ENCODE measurements around the gene PLA2G2F.
"Not testable (repeated sequence)": the region's sequence is repeated elsewhere in the genome, so short reads cannot be mapped to it uniquely, and the experiment has no call there.

PLA2G2F gene

DNA sequence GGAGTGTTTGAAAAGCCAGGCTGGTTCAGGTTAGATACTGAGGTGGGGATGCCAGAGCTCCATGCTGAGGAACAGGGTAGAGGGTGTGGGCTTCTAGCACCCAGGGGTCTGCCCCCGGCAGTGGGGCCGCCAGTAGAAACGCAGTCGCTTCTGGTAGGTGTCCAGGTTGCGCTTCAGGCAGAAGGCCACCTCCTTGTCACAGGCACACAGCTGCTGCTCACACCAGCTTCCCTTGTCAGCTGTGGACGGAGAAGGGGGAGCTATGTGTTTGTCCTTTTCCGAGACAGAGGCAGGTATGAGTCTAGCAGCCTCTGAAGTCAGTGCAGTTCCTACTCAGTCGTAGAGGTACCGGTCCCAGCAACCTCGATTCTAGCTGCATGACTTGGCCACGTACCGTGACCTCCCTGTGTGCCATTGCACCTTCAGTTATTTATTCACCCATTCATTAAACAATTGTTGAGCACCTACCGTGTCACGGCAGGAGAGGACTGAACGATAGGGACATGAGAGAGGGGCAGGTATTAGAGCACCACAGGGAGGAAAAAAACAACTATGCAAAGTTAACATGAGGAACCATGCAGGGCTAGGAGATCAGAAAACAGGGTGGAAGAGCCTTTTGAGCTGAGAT is 25.0 kb upstream of the PLA2G2F start:
- DNase-seq: no peak

DNA sequence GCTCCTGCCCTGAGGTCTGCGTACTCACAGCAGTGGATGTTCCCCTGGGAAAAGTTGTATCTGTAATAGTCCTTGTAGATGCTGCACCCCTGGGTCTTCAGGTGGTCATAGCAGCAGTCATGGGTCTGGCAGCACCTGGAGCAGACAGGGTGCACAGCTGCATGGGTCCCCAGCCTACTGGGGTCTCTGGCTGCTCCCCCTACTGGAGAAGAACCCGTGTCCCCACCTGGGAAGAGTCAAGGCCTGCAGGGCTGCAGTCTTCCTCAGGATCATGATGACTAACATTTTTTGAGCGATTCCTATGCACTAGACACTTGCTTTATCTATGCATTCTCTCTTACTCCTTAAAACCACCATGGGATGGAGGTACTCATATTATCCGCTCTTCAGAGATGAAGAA is 23.6 kb upstream of the PLA2G2F start:
- DNase-seq: no peak

DNA sequence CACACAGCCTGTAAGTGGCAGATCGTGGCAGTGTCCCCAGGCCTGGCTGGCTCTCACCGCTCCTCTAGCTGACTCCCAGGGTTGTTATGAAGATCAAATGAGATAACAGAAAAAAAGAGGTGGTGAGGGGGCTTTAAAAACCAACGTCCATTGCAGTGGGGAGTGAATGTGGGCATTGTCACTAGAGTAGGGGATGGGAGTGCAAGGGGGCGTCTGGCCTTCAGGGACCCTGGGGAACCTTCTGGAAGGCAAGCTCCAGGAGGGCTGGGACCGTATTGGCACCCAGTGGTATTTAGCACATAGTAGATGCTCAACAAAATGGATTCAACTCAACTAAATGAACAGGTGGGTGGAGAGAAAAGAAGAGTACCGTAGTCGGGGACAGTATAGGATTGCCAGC is 23.2 kb upstream of the PLA2G2F start:
- no peak for DNase-seq

DNA sequence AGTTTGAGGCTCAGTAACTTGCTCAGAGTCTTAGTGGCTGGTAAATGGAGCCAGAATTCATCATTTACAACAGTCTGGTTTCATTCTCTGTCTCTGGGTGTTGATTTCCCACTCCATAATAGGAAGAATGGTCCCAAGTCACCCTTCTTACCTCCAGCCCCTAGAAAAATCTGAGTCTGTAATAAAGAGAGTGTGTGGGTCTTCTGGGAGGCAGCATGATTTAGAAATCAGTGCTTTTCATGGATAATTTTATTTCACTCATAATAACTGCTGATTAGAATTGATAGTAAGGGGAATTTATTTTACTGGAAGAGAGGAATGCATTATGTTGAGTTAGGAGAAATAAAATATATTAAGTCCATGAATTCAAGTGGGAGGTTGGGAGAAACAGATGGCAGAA is 21.9 kb upstream of the PLA2G2F start:
- DNase-seq: no peak

DNA sequence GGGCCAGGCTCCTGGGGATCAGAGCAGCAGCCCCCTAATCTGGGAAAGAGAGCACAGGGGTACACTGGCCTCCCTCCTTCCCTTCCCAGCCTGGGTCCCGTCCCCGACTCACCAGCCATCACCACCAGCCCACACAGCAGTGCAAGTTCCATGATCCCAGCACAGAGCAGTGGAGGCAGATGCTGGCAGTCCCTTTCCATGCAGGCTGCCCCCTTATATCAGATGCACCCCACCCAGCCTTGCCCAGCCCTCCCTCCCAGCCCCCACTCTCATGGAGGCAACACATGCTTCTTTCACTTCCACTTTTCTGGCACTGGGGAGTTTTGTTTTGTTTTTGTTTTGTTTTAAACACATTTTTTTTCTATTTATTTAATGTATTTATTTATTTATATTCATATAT is 19.8 kb upstream of the PLA2G2F start, which contains the start of gene PLA2G2D:
Gene PLA2G2D (minus strand): TSS at position 190 of the 400 bp plus-strand sequence. CDS start 38 bp downstream, at position 152.
- DNase-seq: no peak

DNA sequence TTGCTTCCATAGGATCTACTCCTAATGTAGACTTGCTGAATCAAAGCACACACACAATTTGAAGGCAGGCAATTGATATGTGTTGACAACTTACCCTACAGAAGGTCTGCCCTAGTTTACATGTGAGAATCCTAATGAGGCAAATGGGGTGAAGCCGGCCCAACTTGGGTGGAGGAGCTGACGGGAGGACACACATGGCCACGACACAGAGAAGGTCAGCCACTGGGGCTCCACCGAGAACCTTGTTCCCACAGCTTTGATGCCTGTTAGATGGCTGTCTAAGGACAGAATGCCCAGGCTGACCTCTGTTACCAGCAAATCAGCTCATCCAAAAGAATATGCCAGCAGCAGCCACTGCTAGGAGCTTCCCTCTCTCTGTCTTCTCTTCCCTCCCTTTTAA is 18.3 kb upstream of the PLA2G2F start:
- DNase-seq: no peak

DNA sequence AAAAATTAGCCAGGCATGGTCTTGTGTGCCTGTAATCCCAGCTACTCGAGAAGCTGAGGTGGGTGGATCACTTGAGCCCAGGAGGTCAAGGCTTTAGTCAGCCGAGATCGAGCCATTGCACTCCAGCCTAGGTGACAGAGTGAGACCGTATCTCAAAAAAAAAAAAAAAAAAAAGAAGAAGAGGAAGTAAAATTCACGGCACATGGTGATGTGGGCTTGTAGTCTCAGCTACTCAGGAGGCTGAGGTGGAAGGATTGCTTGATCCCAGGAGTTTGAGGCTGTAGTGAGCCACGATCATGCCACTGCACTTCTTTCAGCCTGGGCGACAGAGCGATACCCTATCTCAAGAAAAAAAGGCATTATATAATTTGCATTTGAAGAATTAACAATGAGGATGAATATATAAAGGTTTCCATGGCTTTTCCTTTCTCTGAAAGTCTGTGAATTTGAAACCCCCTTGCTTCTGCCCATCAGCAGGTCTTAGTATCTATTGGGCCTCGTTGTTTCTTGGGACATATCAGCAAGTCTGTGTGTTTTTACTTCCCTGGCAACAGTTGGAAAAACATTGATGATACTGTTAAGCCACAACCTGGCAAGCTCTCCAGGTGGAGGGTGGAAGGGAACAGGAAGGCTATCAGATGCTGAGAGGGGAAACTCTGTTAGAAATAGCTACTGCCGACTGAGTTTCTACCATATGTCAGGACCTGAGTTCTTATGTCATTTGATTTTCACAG is 15.2 kb upstream of the PLA2G2F start:
- DNase-seq: peak in 2 of 3 donors; percentile 16 to 28

DNA sequence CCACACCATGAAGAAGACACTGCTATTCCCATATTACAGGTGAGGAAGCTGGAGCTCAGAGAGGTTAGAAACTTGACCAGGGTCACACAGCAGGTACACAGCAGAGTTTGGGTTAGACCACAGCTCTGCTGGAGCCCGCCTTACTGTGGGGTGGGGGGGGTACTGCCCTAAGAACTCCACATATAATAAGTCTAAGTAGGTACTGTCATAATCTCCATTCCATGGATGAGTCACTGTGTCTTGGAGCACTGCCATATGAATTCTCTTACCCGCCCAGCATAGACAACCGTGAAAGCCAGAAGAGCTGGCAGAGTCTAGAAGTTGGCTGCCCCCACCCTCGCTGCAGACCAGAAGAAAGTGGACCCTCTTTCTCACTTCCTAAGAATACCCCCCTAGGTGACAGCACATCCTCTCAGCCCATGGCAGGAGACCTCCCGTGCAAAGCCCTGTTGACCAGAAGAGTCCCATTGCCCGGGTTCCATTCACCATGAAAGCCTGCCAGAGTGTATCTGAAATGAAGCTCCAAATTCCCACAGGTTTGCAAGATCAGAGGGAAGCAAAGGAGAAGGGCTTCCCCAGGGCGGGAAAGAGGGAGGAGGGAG is 14.6 kb upstream of the PLA2G2F start:
- peak; percentile 56 to 67 (median 58) for DNase-seq

DNA sequence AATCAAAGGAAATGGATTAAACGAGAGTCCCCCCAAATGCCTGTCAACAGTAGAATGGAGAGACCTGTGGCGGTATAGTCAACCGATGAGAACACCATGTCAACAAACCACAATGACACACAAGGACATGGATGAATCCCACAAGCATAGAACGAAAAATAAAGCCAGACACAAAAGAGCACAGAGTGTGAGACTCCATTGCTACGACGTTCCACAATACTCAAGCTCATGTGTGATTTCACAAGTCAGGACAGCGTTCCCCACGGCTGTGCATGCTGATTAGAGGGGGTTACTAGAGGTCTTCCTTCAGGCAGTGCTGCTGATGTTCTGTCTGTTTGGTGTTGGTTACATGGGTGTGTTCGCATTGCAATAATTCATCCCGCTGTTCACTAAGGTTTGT is 14.0 kb upstream of the PLA2G2F start:
- no peak for DNase-seq

DNA sequence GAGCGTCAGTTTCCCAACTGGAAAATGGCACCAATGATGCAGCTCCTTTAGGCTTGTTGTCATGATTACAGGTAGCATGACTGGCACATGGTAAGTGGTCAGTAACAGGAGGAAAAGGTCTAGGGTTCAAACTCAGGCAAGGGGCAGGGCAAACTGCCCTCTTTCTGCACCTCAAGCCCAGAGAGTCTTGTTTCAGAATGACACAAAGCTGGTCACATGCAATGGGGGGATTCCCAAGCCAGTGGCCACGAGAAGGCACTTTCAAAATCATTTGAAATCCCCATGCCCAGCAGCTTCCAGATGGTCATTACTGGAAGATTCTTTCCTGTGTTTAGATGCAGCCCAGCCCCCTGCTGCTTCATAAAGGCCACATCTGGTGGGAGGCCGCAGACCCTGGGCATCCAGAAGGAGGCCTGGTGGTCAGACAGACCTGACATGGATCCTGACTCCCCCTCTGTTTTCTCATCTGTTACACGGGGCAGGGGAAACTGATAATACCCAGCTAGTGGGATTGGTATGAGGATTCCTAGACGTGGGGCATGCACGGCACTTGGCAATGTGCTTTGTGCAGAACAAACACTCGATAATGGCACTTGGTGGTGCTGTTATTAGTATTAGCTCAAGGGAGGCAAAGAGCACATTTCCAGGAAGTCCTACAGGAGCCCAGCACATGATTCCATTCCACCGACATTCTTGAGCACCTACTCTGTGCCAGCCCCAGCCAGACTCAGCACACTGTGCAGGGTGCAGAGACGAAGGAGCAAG is 12.9 kb upstream of the PLA2G2F start:
- DNase-seq: peak; percentile 82 to 89 (median 87)

DNA sequence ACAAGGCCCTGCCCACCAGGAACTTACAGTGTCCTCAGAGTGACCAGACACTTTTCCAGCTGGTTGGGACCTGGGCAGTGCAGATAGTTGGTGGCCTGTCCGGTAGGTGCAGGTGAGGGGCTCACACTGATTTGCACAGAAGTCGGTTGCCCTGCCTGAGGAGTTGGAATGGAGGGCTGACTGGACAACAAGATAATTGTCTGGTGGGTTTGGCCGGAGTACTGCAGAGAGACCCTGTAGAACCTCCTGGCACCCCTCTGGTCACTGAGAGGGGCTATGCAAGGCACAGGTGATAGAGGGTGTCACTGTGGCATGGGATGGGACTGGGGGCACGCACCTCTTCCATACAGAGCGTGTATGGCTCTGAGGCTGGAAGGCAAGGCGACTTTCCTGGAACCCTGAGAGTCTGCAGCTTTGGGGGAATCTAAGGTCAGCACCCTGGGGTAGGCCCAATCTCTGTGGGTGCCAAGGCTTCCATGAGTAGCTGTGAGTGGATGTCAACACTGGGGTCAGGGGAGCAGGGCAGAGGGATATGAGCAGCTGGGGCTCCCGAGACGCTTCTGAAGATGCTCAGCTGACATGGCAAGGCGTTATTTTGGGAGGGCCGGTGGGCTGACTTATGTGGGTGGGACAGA is 12.2 kb upstream of the PLA2G2F start:
- no peak for DNase-seq

DNA sequence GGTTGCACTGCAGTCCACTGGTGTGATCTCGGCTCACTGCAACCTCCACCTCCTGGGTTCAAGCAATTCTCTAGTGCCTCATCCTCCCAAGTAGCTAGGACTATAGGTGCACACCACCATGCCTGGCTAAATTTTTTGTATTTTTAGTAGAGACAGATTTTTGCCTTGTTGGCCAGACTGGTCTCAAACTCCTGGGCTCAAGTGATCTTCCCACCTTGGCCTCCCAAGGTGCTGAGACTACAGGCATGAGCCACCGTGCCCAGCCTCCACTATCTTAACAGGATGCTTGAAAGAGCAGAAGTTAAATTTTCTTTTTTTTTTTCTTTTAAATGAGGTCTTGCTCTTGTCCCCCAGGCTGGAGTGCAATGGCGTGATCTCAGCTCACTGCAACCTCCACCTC is 8.6 kb upstream of the PLA2G2F start:
- DNase-seq: not testable (repeated sequence)

DNA sequence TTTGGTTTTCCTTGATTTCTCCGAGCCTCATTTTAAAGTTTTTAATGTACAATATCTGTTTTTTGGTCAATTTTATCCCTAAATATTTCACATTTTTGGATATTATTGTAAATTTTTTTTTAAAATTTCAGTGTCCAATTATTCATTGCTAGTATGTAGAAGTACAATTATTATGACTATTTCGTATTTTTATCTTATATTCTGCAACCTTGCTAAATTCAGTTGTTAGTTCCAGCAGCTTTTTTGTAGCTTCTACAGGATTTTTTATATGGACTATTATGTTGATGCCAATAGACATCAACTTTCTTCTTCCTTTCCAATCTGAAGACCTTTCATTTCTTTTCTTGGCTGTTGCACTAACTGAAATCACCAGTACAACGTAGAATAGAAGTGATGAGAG is 4.1 kb upstream of the PLA2G2F start:
- no peak for DNase-seq

DNA sequence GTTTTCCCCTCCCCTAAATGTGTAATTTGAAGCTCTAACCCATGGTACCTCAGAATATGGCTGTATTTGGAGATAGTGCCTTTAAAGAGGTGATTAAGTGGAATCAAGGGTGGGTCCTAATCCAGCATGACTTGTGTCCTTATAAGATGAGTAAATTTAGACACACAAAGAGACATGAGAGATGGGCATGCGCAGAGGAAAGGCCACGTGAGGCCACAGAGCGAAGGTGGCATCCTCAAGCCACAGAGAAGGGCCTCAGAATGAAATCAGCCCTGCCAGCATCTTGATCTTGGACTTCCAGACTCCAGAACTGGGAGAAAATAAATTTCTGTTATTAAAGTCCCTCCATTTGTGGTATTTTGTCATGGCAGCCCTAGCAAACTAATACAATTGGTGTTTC is 2.9 kb upstream of the PLA2G2F start:
- no peak for DNase-seq

DNA sequence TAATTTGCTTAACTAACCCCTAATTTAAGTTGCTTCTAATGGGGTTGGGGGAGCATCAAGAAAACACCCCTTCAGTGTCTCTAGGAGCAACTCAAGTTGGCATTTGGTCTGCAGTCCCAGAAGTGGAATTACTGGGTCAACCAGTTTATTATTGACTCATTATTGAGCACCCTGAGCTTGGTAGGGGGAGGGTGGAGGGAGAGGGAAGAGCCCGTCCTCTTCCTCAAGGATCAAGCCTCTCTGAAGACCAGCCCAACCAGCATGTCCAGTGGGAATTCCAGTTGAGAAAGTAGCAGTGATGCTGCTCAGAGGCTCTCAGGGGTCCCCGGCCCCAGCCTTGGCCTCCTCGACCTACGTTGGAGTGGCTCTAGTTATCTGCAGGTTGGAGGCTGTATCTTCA is 2.1 kb upstream of the PLA2G2F start:
- no peak for DNase-seq

DNA sequence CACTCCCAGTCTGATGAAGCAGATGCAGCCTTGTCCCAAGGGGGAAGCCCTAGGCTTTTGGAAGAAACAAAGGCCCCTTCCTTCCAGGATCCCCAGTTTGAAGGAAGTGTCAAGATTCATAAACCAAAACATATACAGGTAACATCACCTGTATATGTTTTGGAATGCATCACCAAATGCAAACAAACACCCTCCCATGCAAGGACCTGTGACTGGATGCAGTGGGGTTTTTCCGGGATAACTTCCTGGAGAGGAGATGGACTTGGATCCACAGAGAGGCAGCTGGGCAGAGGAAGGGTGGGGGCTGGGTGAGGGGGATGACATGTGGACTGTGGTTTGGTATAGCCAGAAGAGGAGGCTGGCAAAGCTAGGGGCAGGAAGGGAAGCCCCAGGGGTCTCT is 1.5 kb upstream of the PLA2G2F start:
- no peak for DNase-seq

DNA sequence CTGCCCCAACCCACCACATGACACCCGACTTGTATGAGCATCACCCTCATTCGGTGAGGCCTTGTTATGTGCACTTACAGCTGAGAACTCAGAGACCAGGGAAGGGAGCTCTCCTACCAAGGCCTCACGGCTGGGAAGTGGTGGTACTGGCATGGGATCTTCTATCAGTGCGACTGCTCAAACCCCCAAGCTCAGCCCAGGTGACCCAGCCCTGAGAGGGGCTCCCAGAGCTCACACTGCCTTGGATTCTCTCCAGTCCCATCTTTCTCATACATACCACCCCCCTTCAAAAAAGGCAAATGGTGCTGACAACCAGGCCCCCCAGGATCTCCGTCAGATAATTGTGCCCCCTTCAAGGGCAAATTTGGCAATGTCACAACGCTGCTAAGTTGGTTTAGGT is 777 bp upstream of the PLA2G2F start:
- DNase-seq: no peak

DNA sequence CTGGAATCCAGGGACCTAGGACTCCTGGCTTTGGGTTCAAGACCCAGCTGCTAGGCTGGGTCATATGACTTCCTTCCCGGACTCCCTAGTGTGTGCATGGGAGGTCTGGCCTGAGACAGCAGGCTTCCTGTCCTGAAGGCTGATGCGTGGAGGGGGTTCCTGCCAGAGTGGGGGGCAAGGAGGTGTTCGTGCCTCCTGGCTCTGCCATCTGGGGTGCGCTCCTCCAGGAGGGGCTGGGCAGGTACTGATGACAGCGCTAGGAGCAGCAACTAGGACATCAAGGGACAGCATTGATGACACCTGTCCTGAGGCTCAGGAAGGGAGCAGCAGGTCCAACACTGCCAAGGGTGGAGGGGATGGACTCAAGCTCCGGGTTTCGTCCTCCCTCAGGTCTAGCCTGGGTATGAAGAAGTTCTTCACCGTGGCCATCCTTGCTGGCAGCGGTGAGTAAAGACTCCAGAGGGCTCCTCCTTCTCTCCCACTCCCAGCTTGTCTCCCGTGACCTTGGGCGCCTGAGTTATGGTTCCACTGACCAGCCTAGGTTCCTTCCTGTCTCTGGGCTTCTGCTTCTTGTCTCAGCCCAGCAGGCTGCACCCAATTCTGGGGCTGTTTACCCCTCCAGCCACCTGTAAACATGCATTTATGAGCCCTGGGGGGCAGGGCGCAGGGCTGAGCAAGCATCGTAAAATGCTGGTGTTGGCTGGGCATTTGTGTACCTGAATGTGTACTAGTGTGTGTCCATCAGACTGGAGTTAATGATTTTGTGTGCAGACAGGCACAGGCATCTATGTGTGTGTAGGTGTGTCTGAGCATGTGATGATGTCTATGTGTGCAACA is 871 bp downstream of the PLA2G2F start:
- no peak for DNase-seq

DNA sequence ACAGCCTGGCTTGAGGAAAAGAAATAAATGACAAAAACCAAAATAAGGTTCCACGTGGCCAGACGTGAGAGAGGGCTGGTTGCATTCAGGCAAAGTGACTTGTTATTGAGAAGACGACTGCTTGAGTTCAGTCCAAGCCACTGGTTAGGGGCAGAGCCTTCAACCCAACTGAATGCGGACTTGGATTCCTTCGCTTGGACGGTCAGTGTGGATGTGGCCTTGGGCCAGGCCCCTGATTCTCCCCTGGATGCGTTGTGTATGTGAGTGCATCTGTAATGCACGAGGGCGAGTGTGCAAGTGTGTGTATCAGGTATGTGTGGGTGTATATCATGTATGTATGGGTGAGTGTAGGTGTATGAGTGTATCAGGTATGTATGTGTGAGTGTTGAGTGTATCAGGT is 1.9 kb downstream of the PLA2G2F start:
- no peak for DNase-seq

DNA sequence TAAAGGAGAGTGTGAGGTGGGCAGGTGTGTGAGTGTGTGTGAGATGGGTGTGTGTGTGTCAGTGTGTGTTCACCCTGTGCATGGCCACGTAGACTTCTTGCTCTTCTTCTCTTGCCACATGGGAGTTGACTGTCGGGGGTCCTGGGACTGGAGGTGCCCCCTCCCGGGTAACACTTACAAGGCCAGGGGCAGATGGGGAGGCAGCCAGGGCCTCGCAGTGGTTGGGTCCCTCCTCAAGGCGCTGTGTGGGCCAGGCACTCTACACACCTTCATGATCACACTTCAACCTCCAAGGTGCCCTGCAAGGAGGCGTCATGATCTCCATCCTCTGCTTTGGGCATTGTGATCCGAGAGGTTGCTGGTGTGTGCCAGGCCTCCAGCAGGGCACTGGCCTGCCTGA is 2.3 kb downstream of the PLA2G2F start:
- DNase-seq: no peak

DNA sequence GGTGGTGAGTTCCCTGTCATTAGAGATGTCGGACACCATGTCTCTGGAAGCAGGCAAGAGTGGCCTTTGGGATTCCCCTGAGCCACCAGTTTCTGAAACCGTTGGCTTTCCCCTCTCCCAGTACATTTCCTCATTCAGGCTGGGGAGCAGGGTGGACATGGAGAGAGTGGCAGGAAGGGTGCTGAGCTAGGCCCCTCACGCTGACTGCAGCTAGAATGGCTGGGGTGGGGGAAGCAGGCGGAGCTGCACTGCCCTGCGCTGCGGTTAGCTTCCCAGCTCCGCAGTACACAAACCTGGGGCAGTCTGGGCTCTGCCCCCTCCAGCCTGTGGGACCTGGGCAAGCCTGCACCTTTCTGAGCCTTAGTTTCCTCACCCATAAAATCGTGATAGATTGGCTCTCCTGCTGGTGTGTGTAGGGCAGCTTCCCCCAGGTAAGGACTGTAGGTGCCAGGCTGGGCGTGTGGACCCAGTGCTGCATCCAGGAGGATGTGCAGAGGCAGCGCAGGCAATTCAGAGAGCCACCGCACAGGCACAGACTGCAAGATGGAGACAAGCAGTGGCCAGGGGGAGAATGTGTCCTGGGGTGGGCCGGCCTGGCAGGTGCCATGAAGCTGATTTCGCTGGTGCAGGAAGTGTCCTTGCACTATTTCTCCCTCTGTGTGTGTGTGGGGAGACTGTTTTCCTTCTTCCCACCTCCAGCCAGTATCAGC is 3.0 kb downstream of the PLA2G2F start:
- DNase-seq: peak in 1 of 3 donors; percentile 28
